PC-3 (cell line): ENCODE measurements around the gene TIMM21.

Source experiments
- EZH2 ChIP-seq: fragments of 300-600 bp; sonication (generic); IDR thresholded peaks from one replicate; pipeline ENCODE4 v1.6.1; 2017; ENCODE audit warnings: antibody characterized with exemption, mild to moderate bottlenecking, low read length; ENCODE audit not compliant: unreplicated experiment
- EZH2phosphoT487 ChIP-seq: fragments of 300-600 bp; sonication (generic); IDR thresholded peaks from 2 replicates; pipeline ENCODE4 v1.6.1; 2018; ENCODE audit warnings: mild to moderate bottlenecking, antibody characterized with exemption, low read length, borderline replicate concordance
- TF ChIP-seq, protein P1 (sequence below): fragments of 300-600 bp; sonication (generic); conservative IDR thresholded peaks from 2 replicates; pipeline ENCODE4 v1.5.1; 2017; ENCODE audit warnings: antibody characterized with exemption, low read depth, mild to moderate bottlenecking, low read length

GRCh38 chr18:74191577-74191976 lies 43.3 kb downstream of the TIMM21 start:
- TF ChIP-seq, protein P1, sequence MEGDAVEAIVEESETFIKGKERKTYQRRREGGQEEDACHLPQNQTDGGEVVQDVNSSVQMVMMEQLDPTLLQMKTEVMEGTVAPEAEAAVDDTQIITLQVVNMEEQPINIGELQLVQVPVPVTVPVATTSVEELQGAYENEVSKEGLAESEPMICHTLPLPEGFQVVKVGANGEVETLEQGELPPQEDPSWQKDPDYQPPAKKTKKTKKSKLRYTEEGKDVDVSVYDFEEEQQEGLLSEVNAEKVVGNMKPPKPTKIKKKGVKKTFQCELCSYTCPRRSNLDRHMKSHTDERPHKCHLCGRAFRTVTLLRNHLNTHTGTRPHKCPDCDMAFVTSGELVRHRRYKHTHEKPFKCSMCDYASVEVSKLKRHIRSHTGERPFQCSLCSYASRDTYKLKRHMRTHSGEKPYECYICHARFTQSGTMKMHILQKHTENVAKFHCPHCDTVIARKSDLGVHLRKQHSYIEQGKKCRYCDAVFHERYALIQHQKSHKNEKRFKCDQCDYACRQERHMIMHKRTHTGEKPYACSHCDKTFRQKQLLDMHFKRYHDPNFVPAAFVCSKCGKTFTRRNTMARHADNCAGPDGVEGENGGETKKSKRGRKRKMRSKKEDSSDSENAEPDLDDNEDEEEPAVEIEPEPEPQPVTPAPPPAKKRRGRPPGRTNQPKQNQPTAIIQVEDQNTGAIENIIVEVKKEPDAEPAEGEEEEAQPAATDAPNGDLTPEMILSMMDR = no peak
- no peak for TF ChIP-seq EZH2phosphoT487
- TF ChIP-seq EZH2 = no peak
